NT2/D1 (cell line): ENCODE results near the gene ZNF438.

Source experiments
- DNase-seq: peaks from one replicate; pipeline ENCODE4 v3.0.0-alpha.2; 2011; ENCODE audit warnings: low read depth, low spot score
- H3K27me3 ChIP-seq: 2 replicates; pipeline ENCODE4 v1.6.0; 2011; ENCODE audit warnings: mild to moderate bottlenecking; ENCODE audit not compliant: insufficient read length, insufficient read depth
- H3K36me3 ChIP-seq: 2 replicates; pipeline ENCODE4 v1.6.1; 2011; ENCODE audit warnings: mild to moderate bottlenecking, low read length, mixed read lengths; ENCODE audit not compliant: insufficient read depth, insufficient read length
- H3K4me1 ChIP-seq: 2 replicates; pipeline ENCODE4 v1.5.1; 2011; ENCODE audit not compliant: insufficient read depth, insufficient read length
- H3K4me3 ChIP-seq: 2 replicates; pipeline ENCODE4 v1.5.1; 2011; ENCODE audit warnings: low read depth; ENCODE audit not compliant: insufficient read length
- H3K9ac ChIP-seq: 2 replicates; pipeline ENCODE4 v1.6.0; 2011; ENCODE audit warnings: low read depth; ENCODE audit not compliant: insufficient read length
- H3K9me3 ChIP-seq: 2 replicates; pipeline ENCODE4 v1.5.1; 2011; ENCODE audit warnings: mild to moderate bottlenecking, low read length; ENCODE audit not compliant: insufficient read depth
- SUZ12 ChIP-seq: IDR thresholded peaks from 2 replicates; pipeline ENCODE4 v1.6.1; 2011; ENCODE audit not compliant: insufficient read length, insufficient read depth; ENCODE audit errors: extremely low read depth
- YY1 ChIP-seq: IDR thresholded peaks from 2 replicates; pipeline ENCODE4 v1.6.1; 2011; ENCODE audit not compliant: insufficient read length, insufficient read depth
- ZNF274 ChIP-seq: IDR thresholded peaks from 2 replicates; pipeline ENCODE4 v1.6.1; 2011; ENCODE audit warnings: mild to moderate bottlenecking, low read depth, low read length

The ZNF438 gene

DNA sequence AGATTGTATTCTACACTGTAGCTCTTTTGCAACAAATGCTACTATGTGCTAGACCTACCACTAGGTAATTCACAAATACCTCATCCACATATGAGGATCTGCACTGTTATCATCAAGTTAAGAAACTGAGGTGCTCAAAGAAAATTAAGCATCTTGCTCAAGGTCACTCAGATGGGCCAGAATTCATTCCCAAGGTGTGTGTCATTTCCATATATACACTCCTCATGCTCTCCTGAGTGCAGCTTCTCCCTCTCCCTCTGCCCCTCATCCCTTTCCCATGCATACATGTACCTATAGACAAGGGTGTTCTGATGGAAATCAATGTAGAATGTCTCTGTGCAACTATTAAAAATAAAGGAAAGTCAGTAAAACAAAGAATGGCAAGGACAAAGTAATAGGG, 146.2 kb downstream of the ZNF438 start:
- Histone ChIP-seq H3K9ac (no peak overlapping the region), H3K4me3 (no peak overlapping the region), H3K27me3 (no peaks in the 10 kb centered on the region), H3K9me3 (no peaks in the 10 kb centered on the region), H3K36me3 (no peaks in the 10 kb centered on the region), H3K4me1 (no peaks in the 10 kb centered on the region)
- no peak for DNase-seq
- TF ChIP-seq YY1, result no peak
- TF ChIP-seq ZNF274, result no peak
- no peak for TF ChIP-seq SUZ12

DNA sequence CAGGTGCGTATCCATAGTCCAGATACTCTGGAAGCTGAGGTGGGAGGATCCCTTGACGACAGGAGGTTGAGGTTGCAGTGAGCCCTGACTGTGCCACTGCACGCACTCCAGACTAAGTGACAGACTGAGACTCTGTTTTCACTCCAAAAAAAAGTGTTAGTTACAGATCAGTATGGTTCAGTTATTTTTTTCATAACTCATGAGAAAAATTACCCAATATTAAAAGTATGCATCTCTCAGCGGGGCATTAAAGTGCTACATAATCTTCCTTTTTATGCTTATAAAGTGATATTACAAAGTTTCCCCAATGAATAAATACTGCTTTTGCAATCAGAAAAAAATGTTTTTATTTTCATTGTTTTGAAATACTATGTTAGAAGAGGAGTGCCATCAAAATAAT, 147.9 kb downstream of the ZNF438 start:
- Histone ChIP-seq H3K27me3 (no peaks in the 10 kb centered on the region), H3K4me3 (no peak overlapping the region), H3K36me3 (no peaks in the 10 kb centered on the region), H3K9me3 (no peaks in the 10 kb centered on the region), H3K9ac (no peak overlapping the region), H3K4me1 (no peaks in the 10 kb centered on the region)
- TF ChIP-seq YY1 (no peak), SUZ12 (no peak), ZNF274 (no peak)
- no peak for DNase-seq

DNA sequence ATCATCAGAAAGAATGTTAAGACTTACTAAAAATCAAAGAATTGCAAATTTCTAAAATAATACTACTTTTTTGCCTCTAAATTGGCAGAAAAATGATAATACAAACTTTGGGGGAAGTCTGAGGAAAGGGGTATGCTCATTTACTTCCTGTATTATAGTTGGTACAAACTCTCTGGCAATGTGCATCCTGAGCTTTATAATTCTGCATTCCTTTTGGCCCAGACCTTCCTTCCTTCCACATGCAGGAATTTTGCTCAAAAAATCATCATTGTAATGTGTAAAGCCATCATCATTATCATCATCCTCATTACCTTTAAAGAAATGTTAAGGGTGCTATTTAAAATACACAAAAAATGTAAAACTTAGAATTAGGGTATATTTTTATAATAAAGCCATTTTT, 148.5 kb downstream of the ZNF438 start:
- no peak for TF ChIP-seq SUZ12
- no peak for TF ChIP-seq YY1
- no peak for TF ChIP-seq ZNF274
- H3K9me3 ChIP-seq, result no peaks in the 10 kb centered on the region
- no peak for DNase-seq
- H3K4me3 ChIP-seq, result no peak overlapping the region
- no peak overlapping the region for H3K9ac ChIP-seq
- no peaks in the 10 kb centered on the region for H3K27me3 ChIP-seq
- H3K4me1 ChIP-seq, result no peaks in the 10 kb centered on the region
- H3K36me3 ChIP-seq, result no peaks in the 10 kb centered on the region

GRCh38 chr10:30882281-30882680, 149.4 kb downstream of the ZNF438 start:
- TF ChIP-seq YY1 (no peak), SUZ12 (no peak), ZNF274 (no peak)
- no peaks in the 10 kb centered on the region for H3K36me3 ChIP-seq
- no peak overlapping the region for H3K4me3 ChIP-seq
- H3K27me3 ChIP-seq, result no peaks in the 10 kb centered on the region
- H3K9ac ChIP-seq, result no peak overlapping the region
- H3K4me1 ChIP-seq, result no peaks in the 10 kb centered on the region
- DNase-seq, result no peak
- no peaks in the 10 kb centered on the region for H3K9me3 ChIP-seq

DNA sequence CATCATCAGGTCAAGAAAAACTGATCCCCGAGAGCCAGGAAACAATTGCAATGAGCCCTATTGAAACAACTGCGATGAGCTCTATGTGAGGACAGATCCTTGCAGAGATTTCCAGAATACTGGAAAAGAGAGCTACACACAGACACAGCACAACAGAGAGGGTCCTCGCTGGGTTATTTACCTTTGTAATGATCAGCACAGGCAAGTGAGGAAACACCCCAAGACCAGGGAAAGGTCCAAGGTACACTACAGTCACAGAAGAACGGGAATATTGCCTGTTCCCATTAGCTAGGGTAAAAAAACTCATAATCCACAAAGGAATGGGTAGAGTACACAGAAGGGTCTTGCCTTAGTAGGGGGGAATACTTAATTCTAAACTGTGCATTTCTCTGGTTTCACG, 152.7 kb downstream of the ZNF438 start:
- no peaks in the 10 kb centered on the region for H3K4me1 ChIP-seq
- H3K9me3 ChIP-seq, result no peaks in the 10 kb centered on the region
- H3K4me3 ChIP-seq, result no peak overlapping the region
- H3K9ac ChIP-seq, result no peak overlapping the region
- TF ChIP-seq YY1, result no peak
- no peak for TF ChIP-seq SUZ12
- TF ChIP-seq ZNF274, result no peak
- H3K27me3 ChIP-seq, result no peaks in the 10 kb centered on the region
- no peaks in the 10 kb centered on the region for H3K36me3 ChIP-seq
- no peak for DNase-seq

- Histone ChIP-seq H3K4me1 (no peaks in the 10 kb centered on the region), H3K36me3 (no peaks in the 10 kb centered on the region), H3K9me3 (no peaks in the 10 kb centered on the region), H3K27me3 (no peaks in the 10 kb centered on the region), H3K9ac (no peak overlapping the region), H3K4me3 (no peak overlapping the region)
- DNase-seq, result no peak
- TF ChIP-seq ZNF274 (no peak), YY1 (no peak), SUZ12 (no peak)
Observed at GRCh38 chr10:30877111-30877510, 154.6 kb downstream of the ZNF438 start.

GRCh38 chr10:30873411-30873810, 158.3 kb downstream of the ZNF438 start:
- no peak for DNase-seq
- H3K9ac ChIP-seq, result no peak overlapping the region
- TF ChIP-seq ZNF274 (no peak), SUZ12 (no peak), YY1 (no peak)
- H3K9me3 ChIP-seq, result no peaks in the 10 kb centered on the region
- no peaks in the 10 kb centered on the region for H3K4me1 ChIP-seq
- H3K36me3 ChIP-seq, result no peaks in the 10 kb centered on the region
- no peak overlapping the region for H3K4me3 ChIP-seq
- no peaks in the 10 kb centered on the region for H3K27me3 ChIP-seq

- no peak overlapping the region for H3K4me3 ChIP-seq
- no peaks in the 10 kb centered on the region for H3K4me1 ChIP-seq
- H3K36me3 ChIP-seq, result no peaks in the 10 kb centered on the region
- no peaks in the 10 kb centered on the region for H3K27me3 ChIP-seq
- DNase-seq, result no peak
- H3K9ac ChIP-seq, result no peak overlapping the region
- H3K9me3 ChIP-seq, result no peaks in the 10 kb centered on the region
- no peak for TF ChIP-seq ZNF274
Observed at GRCh38 chr10:30870896-30871295, 160.8 kb downstream of the ZNF438 start.
